MM.1S (cell line): ENCODE results near the gene CARD11.
"Not testable (repeated sequence)": the region's sequence is repeated elsewhere in the genome, so short reads cannot be mapped to it uniquely, and the experiment has no call there.

Experiments used
- DNase-seq: peaks from one replicate; pipeline ENCODE4 v3.0.0-alpha.2; 2015
- H2AFZ ChIP-seq: fragments of 300-600 bp; sonication (generic); 2 replicates; pipeline ENCODE4 v1.6.0; 2016; ENCODE audit warnings: antibody characterized with exemption, low read length
- H3F3A ChIP-seq: fragments of 300-600 bp; sonication (generic); 2 replicates; pipeline ENCODE4 v1.6.1; 2016; ENCODE audit warnings: mild to moderate bottlenecking, antibody characterized with exemption, low read length, moderate library complexity, mixed read lengths; ENCODE audit not compliant: insufficient read depth
- H3K27ac ChIP-seq: fragments of 300-600 bp; sonication (generic); 2 replicates; pipeline ENCODE4 v1.5.1; 2016; ENCODE audit warnings: mild to moderate bottlenecking, low read length
- H3K27me3 ChIP-seq: fragments of 300-600 bp; sonication (generic); replicated peaks from 2 replicates; pipeline ENCODE4 v1.6.0; 2016; ENCODE audit warnings: low read length; ENCODE audit not compliant: insufficient read depth
- H3K36me3 ChIP-seq: fragments of 300-600 bp; sonication (generic); replicated peaks from 2 replicates; pipeline ENCODE4 v1.6.1; 2016; ENCODE audit warnings: mild to moderate bottlenecking, low read length, mixed read lengths; ENCODE audit not compliant: insufficient read depth
- H3K4me1 ChIP-seq: fragments of 300-600 bp; sonication (generic); 2 replicates; pipeline ENCODE4 v1.6.1; 2016; ENCODE audit warnings: low read length, mixed read lengths
- H3K4me2 ChIP-seq: fragments of 300-600 bp; sonication (generic); 2 replicates; pipeline ENCODE4 v1.6.0; 2016; ENCODE audit warnings: low read depth, low read length
- H3K4me3 ChIP-seq: fragments of 300-600 bp; sonication (generic); 2 replicates; pipeline ENCODE4 v1.5.1; 2016; ENCODE audit warnings: low read length, mixed read lengths
- H3K79me2 ChIP-seq: fragments of 300-600 bp; sonication (generic); 2 replicates; pipeline ENCODE4 v1.6.1; 2016; ENCODE audit warnings: mixed run types, low read length, mixed read lengths
- H3K9ac ChIP-seq: fragments of 300-600 bp; sonication (generic); 2 replicates; pipeline ENCODE4 v1.6.1; 2016; ENCODE audit warnings: low read length, mixed read lengths
- H3K9me2 ChIP-seq: fragments of 300-600 bp; sonication (generic); replicated peaks from 2 replicates; pipeline ENCODE4 v1.6.1; 2016; ENCODE audit warnings: mild to moderate bottlenecking, low read length, mixed read lengths; ENCODE audit not compliant: insufficient read depth
- H3K9me3 ChIP-seq: fragments of 300-600 bp; sonication (generic); replicated peaks from 2 replicates; pipeline ENCODE4 v1.6.1; 2016; ENCODE audit warnings: mild to moderate bottlenecking, low read length, mixed read lengths; ENCODE audit not compliant: insufficient read depth
- H4K20me1 ChIP-seq: fragments of 300-600 bp; sonication (generic); 2 replicates; pipeline ENCODE4 v1.6.1; 2016; ENCODE audit warnings: mild to moderate bottlenecking, low read length, moderate library complexity, mixed read lengths; ENCODE audit not compliant: insufficient read depth
- CTCF ChIP-seq: fragments of 300-600 bp; sonication (generic); IDR thresholded peaks from 2 replicates; pipeline ENCODE4 v1.5.1; 2016; ENCODE audit warnings: antibody characterized with exemption, low read length, mixed read lengths
- EZH2 ChIP-seq: fragments of 300-600 bp; sonication (generic); optimal IDR thresholded peaks from 2 replicates; pipeline ENCODE3; 2017; ENCODE audit warnings: low read depth, mild to moderate bottlenecking, antibody characterized with exemption, low read length, mixed read lengths
- EZH2phosphoT487 ChIP-seq: fragments of 300-600 bp; sonication (generic); IDR thresholded peaks from 2 replicates; pipeline ENCODE4 v1.6.1; 2018; ENCODE audit warnings: antibody characterized with exemption, low read length

The CARD11 gene

GRCh38 chr7:2958416-2959102 is 85.1 kb downstream of the CARD11 start:
- Histone ChIP-seq H3K9me2 (no peaks in the 10 kb centered on the region), H3K4me1 (no peaks in the 10 kb centered on the region), H3K79me2 (no peaks in the 10 kb centered on the region), H3F3A (no peaks in the 10 kb centered on the region), H4K20me1 (no peaks in the 10 kb centered on the region), H3K4me3 (no peak overlapping the region), H3K9ac (no peak overlapping the region), H3K36me3 (no peaks in the 10 kb centered on the region), H3K9me3 (no peaks in the 10 kb centered on the region), H3K27ac (no peak overlapping the region), H2AFZ (no peak overlapping the region), H3K4me2 (no peak overlapping the region), H3K27me3 (no peaks in the 10 kb centered on the region)
- DNase-seq: no peak
- TF ChIP-seq EZH2phosphoT487 (no peak), CTCF (no peak), EZH2 (no peak)

- not testable (repeated sequence) for H3K4me1 ChIP-seq, H3K4me2 ChIP-seq, H3K79me2 ChIP-seq, H3K9ac ChIP-seq, H3K4me3 ChIP-seq, H2AFZ ChIP-seq, H3K9me2 ChIP-seq, H3F3A ChIP-seq, DNase-seq, H4K20me1 ChIP-seq, H3K27me3 ChIP-seq, H3K27ac ChIP-seq, H3K36me3 ChIP-seq, H3K9me3 ChIP-seq
Measured at GRCh38 chr7:2957369-2957727, 86.3 kb downstream of the CARD11 start.

GRCh38 chr7:2956526-2957368 is 86.9 kb downstream of the CARD11 start:
- Histone ChIP-seq H3K9me3 (no peaks in the 10 kb centered on the region), H3K9me2 (no peaks in the 10 kb centered on the region), H3K79me2 (no peaks in the 10 kb centered on the region), H3K4me3 (no peak overlapping the region), H3K27me3 (no peaks in the 10 kb centered on the region), H4K20me1 (no peaks in the 10 kb centered on the region), H3F3A (no peaks in the 10 kb centered on the region), H3K4me2 (no peak overlapping the region), H3K27ac (no peak overlapping the region), H2AFZ (no peak overlapping the region), H3K9ac (no peak overlapping the region), H3K36me3 (no peaks in the 10 kb centered on the region), H3K4me1 (no peaks in the 10 kb centered on the region)
- no peak for DNase-seq
- no peak for TF ChIP-seq EZH2
- TF ChIP-seq CTCF: no peak
- no peak for TF ChIP-seq EZH2phosphoT487

- Histone ChIP-seq H3K9me3 (no peaks in the 10 kb centered on the region), H3K27me3 (no peaks in the 10 kb centered on the region), H3K4me1 (no peaks in the 10 kb centered on the region), H3K27ac (no peak overlapping the region), H2AFZ (no peak overlapping the region), H3K4me2 (no peak overlapping the region), H3K4me3 (no peak overlapping the region), H4K20me1 (no peaks in the 10 kb centered on the region), H3K9me2 (no peaks in the 10 kb centered on the region), H3K36me3 (no peaks in the 10 kb centered on the region), H3K9ac (no peak overlapping the region), H3K79me2 (no peaks in the 10 kb centered on the region), H3F3A (no peaks in the 10 kb centered on the region)
- TF ChIP-seq CTCF (no peak), EZH2 (no peak), EZH2phosphoT487 (no peak)
- DNase-seq: no peak
Measured at GRCh38 chr7:2956076-2956475, 87.6 kb downstream of the CARD11 start.
